ENCODE results near the gene C16orf78. TPM values are rescaled to one million over a fixed set of nuclear protein-coding genes. Genes with fewer than 3 reads are reported as not detected.
A peak's percentile ranks its signal among the peaks of the same experiment; 100 is the strongest.

C16orf78 gene
- polyA plus RNA-seq, 4 donors = not detected

DNA sequence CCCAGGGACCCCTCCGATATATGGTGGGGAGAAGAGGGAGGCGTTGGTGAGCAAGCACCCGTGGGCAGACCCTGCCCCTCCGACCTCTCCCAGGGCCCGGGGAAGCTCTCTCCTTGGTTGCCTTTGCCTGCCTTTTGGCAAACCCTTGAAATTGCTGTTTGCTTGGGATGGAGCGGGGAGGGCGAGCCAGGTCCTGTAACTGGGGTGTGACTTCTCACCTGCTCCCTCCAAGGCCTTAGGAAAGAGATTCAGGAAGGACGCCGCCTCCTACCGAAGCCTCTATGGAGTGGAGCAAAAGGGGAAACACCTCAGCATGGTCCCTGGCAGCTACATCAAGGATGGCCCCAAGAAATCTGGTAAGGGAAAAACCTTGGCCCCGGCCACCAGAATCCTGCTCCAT is 4.6 kb downstream of the C16orf78 start:
- no peak for DNase-seq (ENCODE audit: low read depth in 4 of 4, low spot score in 2 of 4)

DNA sequence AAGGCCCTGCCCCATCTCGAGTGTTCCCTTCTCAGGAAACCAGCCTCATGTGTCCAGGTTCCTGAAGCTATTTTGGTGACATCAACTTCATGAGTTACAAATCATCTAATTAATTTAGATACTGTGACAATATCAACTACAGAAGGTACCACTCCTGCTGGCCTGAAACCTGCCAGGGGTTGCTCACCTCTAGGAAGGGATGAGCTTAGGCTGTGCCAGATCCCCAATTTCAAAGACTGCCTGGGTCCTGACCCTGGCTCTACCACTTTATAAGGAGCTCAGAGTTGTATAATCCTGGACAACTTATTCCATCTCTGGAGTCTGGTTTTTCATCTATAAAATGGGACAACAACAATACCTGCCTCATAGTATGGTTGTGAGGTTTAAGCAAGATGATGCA is 5.2 kb downstream of the C16orf78 start:
- no peak for DNase-seq (ENCODE audit: low read depth in 4 of 4, low spot score in 2 of 4)

DNA sequence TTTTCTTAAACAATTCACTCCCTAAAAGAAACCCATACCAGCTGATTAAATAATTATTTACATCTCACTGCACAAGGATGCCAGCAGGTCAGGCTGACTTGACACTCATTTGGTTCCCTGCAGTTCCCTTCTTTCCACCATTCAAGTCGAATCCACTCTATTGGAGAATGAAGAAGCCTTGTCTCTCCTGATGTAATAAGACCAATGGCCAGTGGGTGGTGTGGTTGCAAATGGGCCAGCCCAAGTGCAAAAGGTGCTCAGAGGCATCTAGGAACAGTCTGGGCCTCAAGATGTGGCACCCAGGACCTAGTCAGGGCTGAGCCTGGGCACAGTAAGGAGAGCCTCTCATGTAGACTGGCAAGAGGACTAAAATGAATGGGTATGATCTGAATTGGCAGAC is 9.3 kb downstream of the C16orf78 start:
- no peak for DNase-seq (ENCODE audit: low read depth in 4 of 4, low spot score in 2 of 4)

DNA sequence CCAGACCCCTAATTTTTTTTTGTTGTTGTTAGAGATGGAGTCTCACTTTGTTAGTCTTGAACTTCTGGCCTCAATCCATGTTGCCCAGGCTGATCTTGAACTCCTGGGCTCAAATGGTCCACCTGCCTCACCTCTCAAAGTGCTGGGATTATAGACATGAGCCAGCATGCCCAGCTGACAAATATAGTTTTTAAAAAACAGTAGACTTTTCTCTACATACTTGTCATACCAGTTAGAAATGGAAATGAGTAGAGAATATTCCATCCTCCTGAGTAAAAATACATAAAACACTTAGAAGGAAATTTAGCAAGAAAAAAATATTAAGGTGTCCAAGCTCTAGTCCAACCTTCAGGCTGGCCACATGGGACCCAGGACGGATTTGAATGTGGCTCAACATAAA is 21.4 kb downstream of the C16orf78 start:
- no peak for DNase-seq (ENCODE audit: low read depth in 4 of 4, low spot score in 2 of 4)

DNA sequence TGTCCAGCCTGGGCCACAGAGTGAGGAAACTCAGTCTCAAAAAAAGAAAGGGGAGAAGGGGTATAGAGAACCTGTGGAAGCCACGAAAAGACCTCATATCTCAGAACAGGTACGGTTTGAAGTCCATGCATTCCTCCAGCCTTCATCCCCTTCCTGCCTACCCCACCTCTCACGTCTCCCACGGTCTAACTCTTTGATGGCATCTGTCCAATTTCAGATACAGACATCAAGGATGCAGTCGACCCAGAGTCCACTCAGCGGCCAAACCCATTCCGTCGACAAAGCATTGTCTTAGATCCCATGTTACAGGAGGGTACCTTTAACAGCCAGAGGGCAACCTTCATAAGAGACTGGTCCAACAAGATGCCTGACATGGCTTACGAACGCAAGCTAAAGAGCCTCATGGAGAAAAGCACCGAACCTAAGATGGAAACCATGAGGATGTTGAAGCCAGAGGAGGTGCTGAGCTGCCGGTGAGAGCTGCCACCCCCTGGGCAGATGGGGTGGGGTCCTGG is 22.7 kb downstream of the C16orf78 start:
- no peak for DNase-seq (ENCODE audit: low read depth in 4 of 4, low spot score in 2 of 4)

DNA sequence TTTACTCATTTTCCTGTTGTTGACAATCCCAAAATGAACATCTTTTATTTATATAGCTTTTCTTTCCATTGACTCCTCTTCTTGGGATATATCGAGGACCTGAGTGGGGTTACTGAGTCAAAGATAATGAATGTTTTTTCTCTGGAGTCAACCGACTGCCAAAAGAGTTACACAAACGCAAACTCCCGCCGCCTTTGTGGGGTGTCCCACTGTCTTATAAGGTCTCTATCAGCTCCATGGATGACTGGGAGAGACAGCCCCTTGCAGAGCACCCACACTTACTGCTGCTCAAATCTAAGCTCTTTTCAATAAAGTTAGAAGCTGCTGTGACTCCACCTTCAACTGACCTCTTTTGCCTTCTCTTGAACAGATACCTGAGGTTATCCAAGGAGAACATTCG is 25.2 kb downstream of the C16orf78 start:
- DNase-seq (ENCODE audit: low read depth in 4 of 4, low spot score in 2 of 4) = no peak

DNA sequence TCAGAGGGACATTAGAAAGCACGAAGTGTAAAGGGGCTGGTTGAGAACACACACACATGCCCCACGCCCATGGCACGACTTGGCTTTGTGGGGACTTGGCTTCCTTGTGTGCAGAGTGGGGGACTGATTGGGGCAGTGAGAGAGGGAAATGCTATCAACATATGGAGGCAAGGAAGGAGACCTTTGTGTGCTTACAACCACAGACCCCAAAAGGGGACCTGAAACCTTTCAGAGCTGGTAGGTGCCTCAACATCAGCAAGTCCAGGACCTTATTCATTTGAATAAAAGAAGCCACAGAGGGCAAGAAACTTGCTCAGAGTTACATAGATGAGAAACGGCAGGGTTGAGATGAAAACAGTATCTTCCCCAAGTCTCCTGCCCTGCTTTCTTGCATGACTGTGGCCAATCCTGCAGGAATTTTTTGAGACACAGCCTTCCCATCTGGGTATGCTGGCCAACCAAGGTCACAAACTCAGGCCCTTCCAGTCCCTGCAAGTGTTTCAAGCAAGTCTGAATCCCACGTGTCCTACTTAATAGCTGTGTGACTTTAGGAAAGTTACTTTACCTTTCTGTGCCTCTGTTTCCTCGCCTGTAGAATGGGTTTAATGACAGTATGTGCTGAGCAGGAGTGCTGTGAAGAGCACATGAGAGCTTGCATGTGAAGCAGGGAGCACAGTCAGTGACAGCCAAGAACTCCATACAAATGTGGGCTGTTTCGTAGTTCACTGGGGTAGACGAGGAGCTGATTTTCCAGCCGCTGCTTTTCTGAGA is 26.2 kb downstream of the C16orf78 start:
- DNase-seq (ENCODE audit: low read depth in 4 of 4, low spot score in 2 of 4) = no peak

DNA sequence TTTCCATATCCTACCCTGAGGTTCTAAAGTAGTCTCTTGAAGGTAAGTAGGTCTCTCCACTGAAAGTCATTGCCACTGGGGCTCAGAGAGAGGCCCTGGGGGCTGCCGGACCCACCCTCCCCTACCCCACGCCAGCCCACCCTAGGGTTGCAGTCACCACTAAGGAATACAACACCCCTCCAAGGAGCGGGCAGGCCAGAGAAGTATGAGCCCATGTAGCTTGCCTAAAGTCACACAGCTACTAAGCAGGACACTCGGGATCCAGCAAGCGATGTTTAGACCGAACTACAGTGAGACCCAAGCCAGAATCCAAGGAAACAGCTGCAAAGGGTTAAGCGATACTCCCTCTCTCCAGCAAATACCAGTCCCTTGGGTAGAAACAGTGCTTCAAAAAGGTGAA is 27.0 kb downstream of the C16orf78 start:
- DNase-seq (ENCODE audit: low read depth in 4 of 4, low spot score in 2 of 4) = no peak

DNA sequence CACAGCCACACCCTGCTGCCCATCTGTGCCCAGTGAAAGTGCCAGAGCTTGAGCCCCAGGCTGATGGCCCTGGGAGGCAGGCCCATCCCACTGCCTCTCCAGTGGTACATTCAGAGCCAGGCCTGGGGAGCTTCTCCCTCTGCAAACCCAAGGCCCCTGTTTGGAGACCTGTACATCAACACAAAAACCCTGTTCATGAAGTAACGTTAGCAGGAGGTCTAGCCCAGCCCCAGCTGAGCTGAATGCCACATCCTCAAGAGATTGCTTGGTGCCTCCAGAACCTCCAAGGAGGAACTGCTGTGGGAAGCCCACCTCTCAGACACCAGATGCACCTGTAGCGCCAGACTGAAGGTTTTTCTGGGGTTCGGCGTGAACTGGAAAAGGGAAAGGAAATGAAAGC is 31.5 kb downstream of the C16orf78 start:
- no peak for DNase-seq (ENCODE audit: low read depth in 4 of 4, low spot score in 2 of 4)

DNA sequence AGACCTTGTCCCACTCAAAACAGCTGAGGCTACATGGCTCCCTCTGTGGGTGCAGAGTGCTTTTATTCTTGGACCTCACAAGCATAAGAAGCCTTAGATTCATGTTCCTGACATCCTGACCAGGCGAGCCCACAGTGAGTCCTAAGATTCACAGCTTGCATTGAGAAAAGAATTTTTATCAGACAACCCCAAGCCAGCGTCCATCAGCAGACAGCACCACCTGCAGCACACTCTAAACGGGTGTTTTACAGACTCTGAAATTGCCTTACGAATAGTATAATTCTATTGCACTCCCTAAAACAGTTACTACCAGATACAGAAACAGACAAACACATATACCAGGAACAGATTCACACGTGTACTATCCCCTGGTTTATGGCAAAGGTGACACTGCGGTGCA is 31.9 kb downstream of the C16orf78 start:
- no peak for DNase-seq (ENCODE audit: low read depth in 4 of 4, low spot score in 2 of 4)

DNA sequence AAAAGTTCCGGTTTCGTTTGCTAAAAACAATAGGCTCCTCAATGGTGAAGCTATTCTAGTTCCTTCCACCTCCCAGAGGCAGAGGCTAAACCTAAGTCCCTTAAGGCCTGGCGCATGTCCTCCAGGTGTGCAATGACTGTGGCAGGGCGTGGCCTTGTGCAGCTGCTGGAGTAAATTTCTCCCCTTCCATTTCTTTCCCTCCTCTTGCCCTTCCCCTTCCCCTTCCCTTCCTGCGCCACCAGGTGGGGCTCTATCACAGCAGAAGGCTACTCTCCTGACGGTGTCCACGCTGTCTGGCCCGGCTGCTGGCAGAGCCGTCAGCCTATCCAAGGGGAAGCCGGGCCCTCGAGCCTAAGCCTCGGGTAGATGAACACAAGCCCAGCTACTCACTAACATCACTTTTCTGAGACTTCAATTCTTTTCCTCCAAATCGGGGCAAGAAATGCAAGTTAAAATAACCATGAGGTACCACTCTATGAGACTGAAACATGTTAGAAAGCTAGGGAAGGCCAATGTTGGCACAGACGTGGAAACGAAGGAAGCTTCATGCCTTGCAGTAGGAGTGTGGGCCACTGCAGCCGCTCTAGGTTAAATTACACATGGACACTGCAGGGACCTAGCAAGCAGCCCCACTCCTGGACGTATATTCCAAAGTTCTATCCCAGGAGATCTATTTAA is 34.4 kb downstream of the C16orf78 start:
- peak; percentile 62 to 88 (median 70) for DNase-seq (ENCODE audit: low read depth in 4 of 4, low spot score in 2 of 4)

DNA sequence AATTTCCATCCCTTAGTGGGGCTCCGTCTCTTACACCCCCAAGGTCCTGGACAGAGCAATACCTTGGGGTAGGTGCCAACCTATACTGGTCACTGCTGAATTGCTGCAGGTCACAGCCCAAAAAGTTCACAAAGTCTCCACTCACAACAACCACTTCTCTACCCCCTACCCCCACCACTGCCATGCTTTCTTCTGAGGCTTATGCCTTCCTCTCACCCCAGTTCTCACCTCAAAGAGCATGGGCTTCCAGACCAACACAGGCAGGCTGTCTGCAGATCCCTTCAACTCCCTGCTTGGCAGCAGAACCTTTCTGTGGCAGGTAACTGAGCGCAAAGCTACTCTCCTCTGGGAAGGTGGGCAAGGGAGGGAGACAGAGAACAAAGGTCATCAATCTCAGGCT is 35.5 kb downstream of the C16orf78 start:
- DNase-seq (ENCODE audit: low read depth in 4 of 4, low spot score in 2 of 4) = no peak

DNA sequence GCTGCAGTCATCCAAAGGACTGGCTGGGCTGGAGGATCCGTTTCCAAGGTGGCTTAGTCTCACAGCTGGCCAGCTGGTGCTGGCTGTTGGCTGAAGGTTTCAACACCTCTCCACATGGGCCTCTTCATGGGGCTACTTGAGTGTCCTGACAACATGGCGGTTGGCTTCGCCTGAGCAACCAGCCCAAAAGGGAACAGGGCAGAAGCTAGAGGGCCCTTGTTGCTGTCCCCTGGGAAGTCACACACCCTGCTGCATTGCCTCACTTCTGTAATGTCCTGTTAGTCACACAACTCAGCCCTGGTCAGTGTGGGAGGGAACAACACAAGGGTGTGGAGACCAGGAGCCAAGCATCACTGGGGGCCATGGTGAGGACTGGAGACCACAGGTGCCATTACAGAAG is 36.6 kb downstream of the C16orf78 start:
- DNase-seq (ENCODE audit: low read depth in 4 of 4, low spot score in 2 of 4) = no peak

DNA sequence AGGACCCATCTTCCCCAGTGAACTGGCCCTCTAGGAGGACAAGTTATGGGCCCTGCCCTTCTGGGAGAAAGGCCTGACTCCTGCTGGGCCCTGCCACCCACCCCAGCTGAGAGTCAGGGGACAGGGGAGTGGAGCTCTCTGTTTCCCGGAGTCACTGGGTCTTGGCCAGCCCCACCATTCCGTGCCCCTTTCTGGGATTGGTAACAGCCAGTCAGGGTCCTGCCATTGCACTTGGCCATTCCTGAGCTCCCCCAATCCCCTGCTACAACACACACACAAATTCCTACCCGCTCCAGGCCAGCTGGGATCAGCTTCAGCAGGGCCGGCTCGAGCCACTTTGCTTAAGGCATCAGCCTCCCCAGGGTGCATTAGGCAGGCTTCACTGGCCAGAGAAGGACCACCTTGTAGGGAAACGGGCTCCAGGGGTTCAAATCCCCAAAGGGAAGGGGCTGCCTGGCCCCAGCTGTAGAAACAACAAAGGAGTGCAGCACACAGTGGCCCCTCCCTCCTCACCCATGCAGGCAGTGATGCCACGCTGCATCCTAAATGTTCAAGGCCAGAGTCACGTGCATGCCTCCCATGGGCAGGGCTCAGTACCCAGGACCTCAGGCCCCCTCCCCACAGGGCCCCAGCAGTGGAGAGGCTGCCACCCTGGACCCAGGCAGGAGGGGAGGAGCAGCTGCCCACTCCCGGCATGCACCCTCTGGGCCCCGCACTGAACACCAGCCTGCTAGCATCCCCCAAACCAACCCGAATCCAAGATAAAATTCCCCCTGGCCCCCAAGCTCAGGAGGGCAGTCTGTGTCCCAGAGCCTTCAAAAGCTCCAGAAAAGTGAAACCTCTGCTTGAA is 37.7 kb downstream of the C16orf78 start:
- DNase-seq (ENCODE audit: low read depth in 4 of 4, low spot score in 2 of 4) = no peak

DNA sequence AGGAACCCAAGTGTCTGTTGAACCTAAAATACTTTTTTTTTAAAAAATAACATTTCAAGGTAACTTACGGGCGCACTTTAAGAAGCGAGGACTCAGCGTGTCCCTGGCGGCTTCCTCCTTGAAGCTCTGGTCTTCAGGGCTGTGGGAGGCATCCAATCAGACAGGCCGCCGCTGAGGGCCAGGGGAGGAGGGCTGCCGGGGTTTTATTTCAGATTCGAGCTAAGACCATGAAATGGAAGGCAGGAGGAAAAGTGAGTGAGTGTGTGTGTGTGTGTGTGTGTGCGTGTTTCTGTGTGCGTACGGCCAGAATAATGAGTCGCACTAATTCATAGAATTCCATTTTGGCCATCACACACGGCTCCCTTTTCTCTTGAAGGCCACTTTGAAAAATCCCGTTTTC is 41.1 kb downstream of the C16orf78 start:
- peak in 1 of 4 donors; percentile 27 for DNase-seq (ENCODE audit: low read depth in 4 of 4, low spot score in 2 of 4)

DNA sequence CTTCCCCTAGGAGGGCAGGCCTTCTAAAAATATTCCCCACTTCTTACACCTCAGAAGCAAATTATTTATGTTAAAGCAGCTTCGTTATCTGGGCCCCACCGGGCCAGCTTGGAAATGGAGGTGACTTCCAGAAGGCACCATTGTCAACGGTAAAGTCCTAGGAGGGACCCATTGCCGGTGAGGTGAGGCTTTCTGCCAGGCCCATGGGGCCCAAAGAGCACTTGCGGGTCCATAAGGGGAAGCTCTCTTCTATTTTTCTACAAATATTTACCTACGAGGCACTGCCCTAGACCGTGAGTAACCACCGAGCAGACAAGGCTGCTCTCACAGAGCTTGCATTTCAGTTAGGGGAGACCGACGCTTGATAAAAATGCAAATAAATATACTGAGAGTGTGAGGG is 41.5 kb downstream of the C16orf78 start:
- DNase-seq (ENCODE audit: low read depth in 4 of 4, low spot score in 2 of 4) = no peak

DNA sequence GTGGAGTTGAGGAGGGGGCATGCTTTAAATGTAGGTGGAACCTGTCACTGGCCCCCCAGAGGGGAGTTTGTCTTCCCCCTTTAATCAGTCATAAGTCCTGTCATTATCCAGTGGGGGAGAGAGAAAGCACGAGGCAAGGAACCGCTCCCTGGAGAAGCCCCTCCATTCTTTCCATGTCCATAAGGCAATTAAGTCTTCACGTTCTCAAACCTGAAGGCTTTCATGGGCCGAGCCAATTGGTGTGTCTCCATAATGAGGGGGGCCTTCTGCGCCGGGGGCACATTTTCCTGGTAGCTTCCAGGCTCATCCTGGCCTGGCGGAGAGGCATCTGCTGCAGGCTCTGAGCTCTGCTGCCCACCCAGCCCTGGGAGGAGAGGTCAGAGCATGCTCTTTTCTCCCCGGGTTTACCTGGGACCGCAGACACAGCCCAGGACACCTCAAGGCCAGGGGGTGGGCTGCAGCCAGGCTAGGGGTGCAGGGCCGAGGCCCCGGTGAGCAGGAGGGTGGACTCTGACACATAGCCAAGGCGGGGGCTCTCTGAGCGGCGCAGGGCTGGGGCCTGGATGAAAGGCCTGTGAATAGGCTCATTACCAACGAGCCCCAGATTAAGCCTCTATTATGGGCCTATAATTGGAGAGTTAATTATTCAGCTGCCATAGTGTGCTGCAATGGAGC is 42.5 kb downstream of the C16orf78 start:
- no peak for DNase-seq (ENCODE audit: low read depth in 4 of 4, low spot score in 2 of 4)

DNA sequence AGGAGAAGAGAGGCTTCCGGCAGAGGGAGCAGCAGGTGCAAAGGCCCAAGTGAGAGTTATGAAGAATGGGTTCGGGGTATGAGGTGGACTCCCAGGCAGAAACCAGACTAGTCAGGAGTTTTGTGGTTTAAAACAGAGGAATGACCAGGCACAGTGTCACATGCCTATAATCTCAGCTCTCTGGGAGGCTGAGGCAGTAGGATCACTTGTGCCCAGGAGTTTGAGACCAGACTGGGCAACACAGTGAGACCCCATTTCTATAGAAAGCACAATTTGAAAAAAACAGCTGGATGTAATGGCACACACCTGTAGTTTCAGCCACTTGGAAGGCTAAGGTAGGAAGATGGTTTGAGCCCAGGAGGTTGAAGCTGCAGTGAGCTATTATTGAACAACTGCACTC is 43.8 kb downstream of the C16orf78 start:
- no peak for DNase-seq (ENCODE audit: low read depth in 4 of 4, low spot score in 2 of 4)

DNA sequence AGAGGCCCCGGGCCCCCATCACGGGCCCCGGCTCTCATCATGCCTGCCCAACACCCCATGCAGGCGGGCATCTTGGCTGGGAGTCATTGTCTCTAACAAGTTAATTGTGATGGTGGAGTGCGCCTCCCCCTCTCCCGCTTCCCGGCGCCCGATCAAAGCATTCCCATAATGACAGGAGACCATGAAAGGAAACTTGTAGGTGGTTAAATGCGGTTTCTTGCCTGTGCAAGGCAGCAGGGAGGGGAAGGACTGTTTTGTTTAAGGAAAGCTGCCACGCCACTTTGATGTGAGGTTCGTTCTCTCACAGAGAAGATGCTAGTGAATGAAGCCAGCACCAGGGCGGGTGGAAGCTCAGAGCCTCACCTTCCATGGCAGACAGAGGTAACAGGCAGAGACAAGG is 45.4 kb downstream of the C16orf78 start:
- DNase-seq (ENCODE audit: low read depth in 4 of 4, low spot score in 2 of 4) = no peak

DNA sequence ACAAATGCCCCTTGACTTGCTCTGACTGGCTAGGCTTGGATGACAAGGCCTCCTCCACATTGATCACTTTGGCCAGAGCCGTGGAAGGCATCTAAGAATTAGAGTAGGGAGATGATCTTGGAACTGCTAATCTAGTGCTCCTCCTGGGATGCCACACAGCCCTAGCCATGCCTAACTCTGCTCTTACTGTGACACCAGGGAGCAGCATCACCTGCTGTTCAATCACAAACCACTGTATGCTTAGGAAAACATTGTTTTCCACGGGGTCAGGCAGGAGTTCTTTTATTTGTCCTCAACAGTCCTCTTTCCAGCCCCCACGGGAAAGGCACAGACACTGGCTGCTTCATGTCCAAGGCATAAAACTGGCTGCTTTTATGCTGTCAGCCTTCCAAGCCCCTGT is 46.3 kb downstream of the C16orf78 start:
- DNase-seq (ENCODE audit: low read depth in 4 of 4, low spot score in 2 of 4) = no peak

DNA sequence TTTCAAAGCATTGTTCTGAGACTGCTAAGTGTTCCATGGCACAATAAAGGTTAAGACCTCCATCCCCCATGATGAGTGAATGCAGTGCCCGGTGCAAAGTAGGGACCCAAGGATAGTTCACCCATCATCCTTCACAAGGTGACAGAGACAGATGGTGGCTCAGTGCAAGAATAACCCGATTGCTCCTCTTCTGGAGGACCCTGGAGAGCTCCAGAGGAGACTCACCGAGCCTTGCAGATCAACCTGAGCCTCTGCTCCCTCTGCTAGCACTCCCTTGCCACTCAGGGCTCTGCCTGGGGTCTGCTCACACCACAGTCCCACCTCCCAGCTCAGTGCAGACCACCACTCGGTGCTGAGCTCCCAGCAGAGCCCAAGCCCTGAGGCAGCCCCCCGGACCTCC is 49.3 kb downstream of the C16orf78 start:
- DNase-seq (ENCODE audit: low read depth in 4 of 4, low spot score in 2 of 4) = no peak

Data from left renal cortex interstitium (tissue), 4 donors.